ENCODE results near the gene NAA38.

Gene NAA38

DNA sequence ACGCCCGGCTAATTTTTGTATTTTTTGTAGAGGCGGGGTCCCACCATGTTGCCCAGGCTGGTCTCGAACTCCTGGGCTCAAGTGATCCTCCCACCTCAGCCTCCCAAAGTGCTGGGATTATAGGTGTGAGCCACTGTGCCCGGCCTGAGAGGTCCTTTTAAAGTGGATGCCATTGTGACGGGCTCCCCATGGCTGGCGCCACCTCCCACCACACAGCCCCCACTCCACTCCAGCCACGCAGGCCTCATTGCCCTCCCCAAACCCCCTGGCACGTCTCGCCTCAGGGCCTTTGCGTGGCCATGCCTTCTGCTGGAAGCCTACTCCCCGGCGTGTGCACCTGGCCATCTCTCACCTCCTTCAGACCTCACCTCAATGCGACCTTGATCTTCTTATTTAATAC, 35.2 kb downstream of the NAA38 start:
- H3K9me3 ChIP-seq = no peaks in the 10 kb centered on the region
- no peak overlapping the region for H3K4me3 ChIP-seq (ENCODE audit: low read depth in 1 of 2, low read length in 1 of 2)
- H3K27ac ChIP-seq = no peak overlapping the region
- TF ChIP-seq, protein P1, sequence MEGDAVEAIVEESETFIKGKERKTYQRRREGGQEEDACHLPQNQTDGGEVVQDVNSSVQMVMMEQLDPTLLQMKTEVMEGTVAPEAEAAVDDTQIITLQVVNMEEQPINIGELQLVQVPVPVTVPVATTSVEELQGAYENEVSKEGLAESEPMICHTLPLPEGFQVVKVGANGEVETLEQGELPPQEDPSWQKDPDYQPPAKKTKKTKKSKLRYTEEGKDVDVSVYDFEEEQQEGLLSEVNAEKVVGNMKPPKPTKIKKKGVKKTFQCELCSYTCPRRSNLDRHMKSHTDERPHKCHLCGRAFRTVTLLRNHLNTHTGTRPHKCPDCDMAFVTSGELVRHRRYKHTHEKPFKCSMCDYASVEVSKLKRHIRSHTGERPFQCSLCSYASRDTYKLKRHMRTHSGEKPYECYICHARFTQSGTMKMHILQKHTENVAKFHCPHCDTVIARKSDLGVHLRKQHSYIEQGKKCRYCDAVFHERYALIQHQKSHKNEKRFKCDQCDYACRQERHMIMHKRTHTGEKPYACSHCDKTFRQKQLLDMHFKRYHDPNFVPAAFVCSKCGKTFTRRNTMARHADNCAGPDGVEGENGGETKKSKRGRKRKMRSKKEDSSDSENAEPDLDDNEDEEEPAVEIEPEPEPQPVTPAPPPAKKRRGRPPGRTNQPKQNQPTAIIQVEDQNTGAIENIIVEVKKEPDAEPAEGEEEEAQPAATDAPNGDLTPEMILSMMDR (IDR thresholded peaks at IDR 0.05) = no peak
- peaks cover 7 to 13% of the 10 kb centered on the region in 2 experiments for H3K4me1 ChIP-seq (ENCODE audit: control insufficient read depth in 1 of 2, insufficient read depth in 1 of 2, low read depth in 1 of 2, low read length in 1 of 2)
- H3K27me3 ChIP-seq = peaks cover 12% of the 10 kb centered on the region
- no peaks in the 10 kb centered on the region for H3K36me3 ChIP-seq

GRCh38 chr17:7820231-7820630, 37.1 kb downstream of the NAA38 start:
- Histone ChIP-seq H3K27ac (no peak overlapping the region), H3K9me3 (no peaks in the 10 kb centered on the region), H3K4me1 (ENCODE audit: control insufficient read depth in 1 of 2, insufficient read depth in 1 of 2, low read depth in 1 of 2, low read length in 1 of 2) (peaks cover 7 to 13% of the 10 kb centered on the region in 2 experiments), H3K4me3 (ENCODE audit: low read depth in 1 of 2, low read length in 1 of 2) (no peak overlapping the region), H3K36me3 (no peaks in the 10 kb centered on the region), H3K27me3 (no peaks in the 10 kb centered on the region)
- TF ChIP-seq, protein P1 (IDR thresholded peaks at IDR 0.05) = no peak

DNA sequence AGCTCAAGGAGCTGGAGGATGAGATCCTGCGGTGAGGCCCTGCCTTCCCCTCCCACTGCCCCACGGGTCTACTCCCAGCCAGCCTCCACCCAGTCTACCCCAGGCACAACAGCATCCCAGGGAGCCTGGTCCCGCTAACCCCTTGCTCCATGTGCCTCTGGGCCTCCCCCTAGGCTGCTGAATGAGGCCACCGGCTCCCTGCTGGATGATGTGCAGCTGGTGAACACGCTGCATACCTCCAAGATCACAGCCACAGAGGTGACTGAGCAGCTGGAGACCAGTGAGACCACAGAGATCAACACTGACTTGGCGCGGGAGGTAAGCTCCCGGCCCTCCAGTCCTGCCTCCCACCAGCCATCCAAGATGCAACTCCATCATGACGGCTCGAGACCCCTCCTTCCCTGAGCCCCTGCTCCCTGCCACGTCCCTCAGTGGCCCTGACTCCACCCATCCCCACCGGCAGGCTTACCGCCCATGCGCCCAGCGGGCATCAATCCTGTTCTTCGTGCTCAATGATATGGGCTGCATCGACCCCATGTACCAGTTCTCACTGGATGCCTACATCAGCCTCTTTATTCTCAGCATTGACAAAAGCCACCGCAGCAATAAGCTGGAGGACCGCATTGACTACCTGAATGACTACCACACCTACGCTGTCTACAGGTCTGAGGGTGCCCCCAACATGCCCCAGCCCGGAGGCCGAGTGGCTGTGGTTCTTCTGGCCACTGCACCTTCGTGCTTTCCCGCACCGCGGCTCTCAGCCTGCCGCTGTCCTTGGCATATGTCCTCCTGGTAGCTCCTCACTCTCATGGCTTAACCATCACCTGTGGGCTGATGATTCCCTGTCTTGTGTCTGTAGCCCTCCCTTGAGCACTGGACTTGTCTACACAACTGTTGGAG, 38.4 kb downstream of the NAA38 start:
- TF ChIP-seq, protein P1 (IDR thresholded peaks at IDR 0.05) = no peak
- Histone ChIP-seq H3K27ac (no peak overlapping the region), H3K9me3 (no peaks in the 10 kb centered on the region), H3K4me3 (ENCODE audit: low read depth in 1 of 2, low read length in 1 of 2) (no peak overlapping the region), H3K36me3 (no peaks in the 10 kb centered on the region), H3K27me3 (no peaks in the 10 kb centered on the region), H3K4me1 (ENCODE audit: control insufficient read depth in 1 of 2, insufficient read depth in 1 of 2, low read depth in 1 of 2, low read length in 1 of 2) (peaks cover 5 to 7% of the 10 kb centered on the region in 2 experiments)

- Histone ChIP-seq H3K4me3 (ENCODE audit: low read depth in 1 of 2, low read length in 1 of 2) (no peak overlapping the region), H3K27ac (no peak overlapping the region), H3K36me3 (no peaks in the 10 kb centered on the region), H3K9me3 (no peaks in the 10 kb centered on the region), H3K4me1 (ENCODE audit: control insufficient read depth in 1 of 2, insufficient read depth in 1 of 2, low read depth in 1 of 2, low read length in 1 of 2) (peaks cover 5 to 7% of the 10 kb centered on the region in 2 experiments), H3K27me3 (no peaks in the 10 kb centered on the region)
- TF ChIP-seq, protein P1 (IDR thresholded peaks at IDR 0.05) = no peak
Measured at GRCh38 chr17:7818026-7818425, 39.3 kb downstream of the NAA38 start.

DNA sequence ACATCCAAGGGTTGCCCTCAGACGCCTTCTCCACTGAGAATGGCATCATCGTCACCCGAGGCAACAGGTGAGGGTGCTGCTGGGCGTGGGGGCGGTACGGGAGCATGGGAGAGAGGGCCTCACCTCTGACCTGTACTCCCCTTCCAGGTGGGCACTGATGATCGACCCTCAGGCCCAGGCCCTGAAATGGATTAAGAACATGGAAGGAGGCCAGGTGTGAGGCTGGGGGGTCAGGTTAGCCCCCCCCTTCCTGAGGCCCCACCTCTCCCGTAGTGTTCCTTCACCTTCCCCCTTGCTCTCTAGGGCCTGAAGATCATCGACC, 39.8 kb downstream of the NAA38 start:
- H3K27me3 ChIP-seq = no peaks in the 10 kb centered on the region
- H3K36me3 ChIP-seq = no peaks in the 10 kb centered on the region
- H3K27ac ChIP-seq = no peak overlapping the region
- peaks cover 5 to 7% of the 10 kb centered on the region in 2 experiments for H3K4me1 ChIP-seq (ENCODE audit: control insufficient read depth in 1 of 2, insufficient read depth in 1 of 2, low read depth in 1 of 2, low read length in 1 of 2)
- no peaks in the 10 kb centered on the region for H3K9me3 ChIP-seq
- no peak overlapping the region for H3K4me3 ChIP-seq (ENCODE audit: low read depth in 1 of 2, low read length in 1 of 2)
- TF ChIP-seq, protein P1 (IDR thresholded peaks at IDR 0.05) = no peak

Measured in neutrophil (primary cell).